CD4-positive, alpha-beta T cell treated with Interferon alpha-2 for 1 hour (primary cell): ENCODE results near the gene PAPOLB.

Experiments used
- DNase-seq, 2 donors: peaks; one replicate each; pipeline ENCODE4 v3.0.0-alpha.2; 2020 to 2022

The PAPOLB gene

DNA sequence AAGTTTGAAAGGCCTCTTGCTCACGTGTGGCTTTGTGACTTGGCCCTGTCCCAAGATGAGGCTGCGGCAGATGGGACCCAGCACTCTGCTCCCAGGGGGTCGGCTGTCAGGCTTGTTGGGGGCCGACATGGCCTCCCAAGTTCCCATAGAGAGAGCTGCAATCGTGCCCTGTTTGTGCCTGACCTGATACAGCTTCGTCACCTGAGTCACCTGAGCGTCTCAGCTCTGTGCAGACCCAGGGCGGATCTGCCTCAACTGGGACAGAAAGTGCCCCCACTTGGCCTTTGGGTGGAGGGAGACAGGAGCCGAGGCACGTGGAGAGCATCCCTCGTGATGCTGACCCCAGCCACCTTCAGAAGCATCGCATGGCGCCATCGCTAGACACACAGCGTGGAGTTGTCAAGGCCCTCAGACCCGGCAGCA is 21.7 kb downstream of the PAPOLB start:
- no peak for DNase-seq

- DNase-seq, result no peak
Observed at GRCh38 chr7:4838626-4839334, 23.1 kb downstream of the PAPOLB start.

DNA sequence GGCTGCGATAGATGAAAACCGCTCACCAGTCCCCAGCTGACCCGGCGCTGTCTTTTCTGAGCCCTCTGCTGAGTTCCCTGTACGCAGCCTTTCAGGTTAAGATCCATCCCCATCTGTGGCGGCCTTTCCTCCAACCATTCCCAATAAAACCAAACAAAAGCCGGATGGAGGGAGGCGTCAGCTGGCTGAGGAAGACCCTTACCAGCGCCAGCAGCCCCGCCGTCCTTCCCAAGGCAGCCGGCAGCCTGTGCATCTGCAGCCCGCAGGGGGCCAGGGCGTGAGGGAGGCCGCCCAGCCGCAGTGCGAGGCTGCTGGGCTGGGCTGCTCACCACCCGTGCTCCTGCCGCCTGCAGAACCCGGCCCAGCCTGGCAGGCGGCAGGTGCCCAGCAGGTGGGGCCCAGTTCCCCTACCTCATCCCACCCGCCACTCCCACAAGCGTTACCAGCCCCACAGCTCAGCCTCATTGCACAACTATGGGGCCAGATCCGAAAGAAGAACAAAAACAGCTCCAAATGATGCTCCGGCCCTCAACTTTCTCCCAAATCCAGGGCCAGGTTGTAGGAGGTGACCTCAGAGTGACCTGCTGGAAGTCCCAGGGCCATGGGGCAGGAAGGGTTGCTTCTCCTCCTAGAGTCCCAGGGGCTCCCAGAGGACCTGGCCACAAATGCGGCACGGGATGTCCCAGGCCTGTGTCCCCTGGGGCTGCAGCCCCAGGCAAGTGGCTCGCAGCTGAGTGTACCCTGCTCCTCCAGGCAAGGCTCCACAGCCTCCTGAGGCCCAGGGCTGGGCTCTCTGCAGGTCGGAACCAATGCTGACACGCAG is 23.8 kb downstream of the PAPOLB start:
- no peak for DNase-seq

DNA sequence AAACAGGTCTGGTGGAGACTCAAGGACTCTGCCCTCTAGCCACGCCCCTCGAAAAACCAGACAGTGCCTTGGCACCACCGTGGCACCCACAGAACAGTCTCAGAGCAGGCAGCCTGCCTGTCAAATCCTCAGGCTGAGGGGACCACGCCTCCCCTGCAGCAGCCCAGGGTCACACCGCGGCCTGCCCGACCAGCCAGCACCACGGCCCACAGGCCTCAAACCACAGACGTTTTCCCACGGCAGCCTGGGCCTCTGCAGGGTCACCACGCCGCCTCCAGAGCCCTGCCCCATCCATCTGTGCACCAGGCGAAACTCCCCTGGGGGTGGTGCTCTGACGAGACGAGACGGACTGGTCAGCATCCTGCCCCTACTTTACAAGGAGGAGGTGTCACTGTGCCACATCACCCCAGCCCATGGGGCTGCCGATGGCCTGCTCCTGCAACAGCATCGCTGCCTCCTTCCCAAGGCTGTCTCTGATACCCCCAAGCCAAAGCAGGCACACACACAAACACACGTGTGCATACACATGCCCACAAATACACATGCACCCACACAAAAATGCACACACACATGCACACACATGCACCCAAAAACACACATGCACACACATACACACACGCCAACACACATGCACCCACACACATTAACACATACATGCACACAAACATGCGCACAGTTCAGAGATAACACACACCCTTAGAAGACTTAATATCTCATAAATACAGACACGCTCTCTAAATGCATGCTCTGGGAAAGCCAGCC is 24.6 kb downstream of the PAPOLB start:
- no peak for DNase-seq

DNA sequence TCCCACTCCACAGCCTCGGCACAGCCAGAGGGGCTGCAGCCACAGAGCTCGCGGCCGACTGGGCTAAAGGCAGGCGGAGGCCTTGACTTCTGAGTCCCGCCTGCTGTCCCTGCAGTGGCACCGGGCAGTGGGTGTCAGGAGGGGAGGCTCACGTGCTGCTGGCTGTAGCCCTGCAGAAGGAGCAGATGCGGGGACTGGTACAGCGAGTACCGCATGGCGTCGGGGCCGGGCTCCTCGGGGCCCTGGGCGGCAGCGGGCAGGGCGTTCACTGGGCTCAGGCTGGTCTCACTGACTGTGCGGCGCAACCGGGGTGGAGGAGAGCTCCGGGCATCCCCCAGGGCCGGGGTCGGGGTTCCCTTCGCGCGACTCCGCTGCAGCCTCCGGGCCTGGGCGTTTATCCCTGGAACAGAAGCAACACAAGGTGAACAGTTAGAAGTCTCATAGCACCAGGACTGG is 25.6 kb downstream of the PAPOLB start:
- no peak for DNase-seq

DNA sequence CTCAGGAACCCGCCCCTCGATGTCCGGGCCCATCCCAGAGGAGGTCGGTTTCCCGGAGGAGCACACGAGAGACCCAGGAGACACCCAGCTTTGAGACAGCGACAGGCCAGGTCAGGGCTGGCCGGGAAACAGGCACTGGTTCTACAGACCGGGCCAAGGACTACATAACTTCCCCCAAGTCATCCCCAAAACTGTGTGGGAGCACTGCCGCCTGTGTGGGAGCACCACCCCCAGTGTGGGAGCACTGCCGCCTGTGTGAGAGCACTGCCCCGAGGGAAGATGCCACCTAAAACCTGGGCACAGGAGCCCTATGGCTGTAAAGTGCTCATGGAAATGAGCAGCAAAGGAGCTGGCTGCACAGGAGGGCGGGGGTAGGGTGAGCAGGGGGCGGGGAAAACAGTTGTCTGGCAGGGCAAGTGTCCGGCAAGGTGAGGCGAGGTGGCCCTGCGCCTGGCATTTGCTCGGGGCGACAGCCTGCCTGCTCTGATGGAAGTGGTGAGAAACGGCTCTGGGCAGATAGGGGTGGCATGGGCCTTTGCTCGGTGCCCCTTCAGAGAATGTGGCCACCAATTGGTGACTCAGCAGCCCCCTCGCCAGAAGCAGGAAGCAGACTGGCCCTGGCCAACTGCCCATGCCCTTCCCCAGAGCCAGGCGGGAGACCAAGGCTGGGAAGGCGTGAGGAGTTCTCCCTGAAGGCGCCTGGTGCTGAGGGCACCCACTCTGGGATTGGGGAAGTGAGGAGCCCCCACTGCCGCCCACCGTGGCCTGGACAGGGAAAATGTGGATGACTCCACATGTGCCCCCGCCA is 26.2 kb downstream of the PAPOLB start:
- DNase-seq, result no peak

DNA sequence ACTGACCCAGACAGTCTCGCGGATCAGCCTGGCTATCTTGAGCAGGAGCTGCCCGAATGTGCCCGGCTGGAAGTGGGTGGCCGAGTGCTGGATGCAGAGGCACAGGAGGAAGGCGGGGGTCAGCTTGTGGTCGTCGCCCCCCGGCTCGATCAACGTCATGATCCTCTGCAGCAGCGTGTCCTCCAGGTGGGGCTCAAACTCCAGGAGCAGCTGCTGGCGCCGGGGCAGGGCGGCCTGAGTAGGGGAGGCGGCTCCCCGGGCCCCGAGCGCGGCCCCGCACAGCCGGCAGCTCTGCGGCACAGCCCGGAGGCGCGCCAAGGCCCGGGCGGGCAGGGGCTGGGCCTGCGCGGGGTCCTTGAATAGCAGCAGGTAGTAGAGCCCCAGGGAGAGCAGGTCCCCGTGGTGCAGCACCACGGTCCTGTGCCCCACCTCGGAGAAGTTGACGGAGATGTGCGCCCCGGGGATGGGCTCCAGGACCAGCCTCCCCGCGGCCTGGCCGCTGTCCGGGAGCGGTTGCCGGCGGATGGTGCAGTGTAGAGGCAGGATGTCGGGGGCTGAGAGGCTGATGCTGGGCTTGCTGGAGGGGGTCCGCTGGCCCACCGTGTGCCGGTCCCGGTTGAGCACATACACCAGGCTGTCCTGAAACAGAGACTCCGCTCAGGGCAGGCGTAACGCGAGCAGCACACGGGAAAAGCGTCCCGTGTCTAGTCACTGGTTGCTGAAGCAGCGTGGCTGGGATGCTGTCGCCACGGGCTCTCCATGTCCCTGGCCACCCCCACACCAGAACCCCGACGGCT is 27.0 kb downstream of the PAPOLB start:
- no peak for DNase-seq

DNA sequence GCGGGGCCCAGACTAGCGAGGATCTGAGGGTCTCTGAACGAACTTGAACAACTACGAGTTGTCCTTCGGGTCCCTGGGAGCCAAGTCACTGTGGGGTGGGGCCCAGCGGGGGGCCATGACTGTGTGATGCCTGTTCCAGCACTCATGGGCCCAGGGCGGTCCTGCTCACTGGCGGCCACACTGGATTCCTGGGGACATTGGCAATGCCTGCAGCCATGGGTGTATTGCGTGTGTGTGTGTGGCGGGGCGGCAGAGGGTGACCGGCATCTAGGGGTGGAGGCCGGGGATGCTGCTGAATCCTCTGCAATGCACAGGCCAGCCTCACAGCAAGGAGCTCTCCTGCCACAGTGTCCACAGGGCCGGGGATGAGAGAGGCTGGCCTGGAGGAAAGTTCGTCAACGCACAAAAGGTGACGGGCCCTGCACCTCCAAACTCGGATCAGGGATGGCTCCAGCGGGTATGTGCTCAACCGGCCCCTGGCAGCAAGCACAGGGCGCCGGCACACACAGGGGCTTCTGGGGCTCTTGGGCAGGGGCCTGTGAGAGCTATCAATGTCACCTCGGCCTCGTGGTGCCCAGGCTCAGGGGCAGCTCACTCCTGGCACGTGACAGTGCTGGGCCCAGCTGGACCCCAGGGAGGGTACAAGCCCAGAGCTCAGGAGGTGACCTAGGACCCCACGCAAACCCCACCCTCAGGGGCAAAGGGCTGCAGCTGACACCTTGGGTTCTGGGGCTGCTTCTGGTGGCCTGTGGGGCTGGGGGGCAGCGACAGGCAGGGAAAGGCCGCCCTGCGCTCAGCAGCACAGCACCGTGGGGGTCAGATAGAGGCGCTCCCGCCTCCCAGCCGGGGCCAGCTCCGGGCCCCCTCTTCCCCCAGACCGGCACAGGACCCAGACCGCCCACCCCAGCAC is 27.9 kb downstream of the PAPOLB start:
- no peak for DNase-seq

DNA sequence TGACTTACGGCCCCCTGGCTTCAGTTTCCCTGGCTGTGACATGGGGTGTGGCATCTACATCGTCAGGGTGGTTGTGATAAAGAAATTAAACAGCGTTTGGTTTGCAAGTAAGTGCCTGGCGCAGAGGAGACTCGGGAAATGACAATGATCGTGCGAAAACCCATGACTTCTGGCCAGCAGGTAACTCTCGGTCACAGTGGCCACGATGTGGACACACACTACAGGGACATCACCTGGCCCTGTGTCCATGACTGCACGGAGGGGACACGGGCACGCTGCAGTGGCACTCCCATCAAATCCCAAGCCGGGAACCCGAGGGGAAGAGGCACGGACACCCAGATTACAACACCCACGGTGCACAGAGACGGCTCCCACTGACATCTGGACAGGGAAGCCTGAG is 28.7 kb downstream of the PAPOLB start:
- DNase-seq, result no peak

DNA sequence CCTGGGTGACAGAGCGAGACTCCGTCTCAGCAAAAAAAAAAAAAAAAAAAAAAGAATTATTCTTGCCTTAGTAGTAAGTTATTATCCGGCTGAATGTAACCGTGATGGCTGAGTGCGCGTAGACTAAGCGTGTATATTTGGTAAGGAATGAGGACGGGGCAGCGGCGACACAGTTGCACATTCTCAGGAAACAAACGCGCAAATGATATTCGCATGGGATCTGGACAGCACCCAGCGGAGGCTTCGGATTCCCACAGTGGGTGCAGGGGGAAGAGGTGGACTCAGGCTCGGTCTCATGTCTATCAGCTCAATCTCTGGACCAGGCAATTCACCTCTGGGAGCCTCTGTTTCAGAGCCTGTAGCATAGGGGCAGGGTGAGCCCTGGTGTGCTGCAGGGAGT is 29.1 kb downstream of the PAPOLB start:
- DNase-seq, result no peak

DNA sequence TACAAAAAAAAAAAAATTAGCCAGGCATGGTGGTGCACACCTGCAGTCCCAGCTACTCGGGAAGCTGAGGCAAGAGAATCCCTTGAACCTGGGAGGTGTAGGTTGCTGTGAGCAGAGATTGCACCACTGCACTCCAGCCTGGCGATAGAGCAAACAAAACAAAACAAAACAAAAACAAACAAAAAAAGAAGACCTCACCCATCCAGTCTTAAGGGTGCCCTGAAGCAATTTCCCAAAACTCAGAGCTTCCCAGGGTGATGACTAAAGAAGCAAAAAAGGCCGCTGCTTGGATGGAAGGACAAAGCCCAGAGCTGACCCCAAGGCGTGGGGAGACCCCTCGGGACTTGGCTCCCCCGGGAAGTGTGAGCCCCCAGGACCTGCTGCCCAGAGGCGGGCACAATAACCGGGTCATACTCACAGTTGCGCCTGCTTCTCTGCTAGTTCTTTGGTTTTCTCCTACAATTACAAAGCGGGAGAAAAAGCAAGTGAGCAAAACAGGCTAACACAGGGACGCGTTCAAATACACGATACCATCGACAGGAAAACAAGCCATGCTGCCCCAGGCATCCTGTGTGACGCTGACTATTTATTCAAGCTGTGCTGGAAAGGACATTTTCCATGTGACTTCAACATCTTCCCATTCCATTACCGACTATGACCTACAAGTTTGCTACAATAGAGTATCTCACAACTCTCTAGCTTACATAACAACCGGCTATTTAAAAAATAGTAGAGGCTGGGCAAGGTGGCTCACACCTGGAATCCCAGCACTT is 29.9 kb downstream of the PAPOLB start:
- no peak for DNase-seq

DNA sequence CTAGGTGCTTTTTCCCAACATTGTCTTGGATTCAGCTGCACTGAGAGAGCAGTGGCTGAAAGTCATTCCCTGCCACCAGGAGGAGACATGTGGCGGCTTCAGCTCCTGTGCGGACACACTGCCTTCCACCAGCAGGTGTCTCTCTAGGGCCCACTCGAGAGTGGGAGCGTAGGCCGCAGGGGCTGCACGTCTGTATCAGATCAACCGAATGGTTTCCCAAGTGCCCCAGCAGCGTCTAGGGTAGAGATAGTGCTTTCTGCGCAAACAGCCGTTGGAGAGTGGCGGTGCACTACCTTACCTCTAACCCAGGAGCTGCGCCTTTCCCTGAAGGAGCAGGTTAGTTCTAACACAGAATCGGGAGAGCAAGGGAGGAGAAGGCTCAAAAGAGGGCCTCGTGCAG is 31.7 kb downstream of the PAPOLB start:
- peak; percentile 55 to 58 for DNase-seq

GRCh38 chr7:4828720-4829383 is 33.0 kb downstream of the PAPOLB start:
- no peak for DNase-seq

DNA sequence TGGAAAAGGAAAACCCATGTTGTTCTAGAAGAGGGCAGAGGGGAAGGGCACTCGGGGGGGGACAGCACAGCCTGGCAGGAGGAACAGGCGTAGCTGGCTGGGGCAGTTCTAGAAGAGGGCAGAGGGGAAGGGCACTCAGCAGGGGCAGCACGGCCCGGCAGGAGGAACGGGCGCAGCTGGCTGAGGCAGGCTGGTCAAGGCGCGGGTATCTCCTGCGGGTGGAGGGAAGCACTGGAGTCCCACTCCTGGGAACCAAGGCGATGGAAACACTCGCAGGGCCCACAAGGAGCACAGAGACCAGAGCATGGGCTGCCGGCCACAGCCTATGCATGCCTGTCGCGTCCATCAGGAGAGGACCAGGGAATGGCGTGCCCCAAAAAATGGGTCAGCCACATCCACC is 36.7 kb downstream of the PAPOLB start:
- DNase-seq, result no peak

DNA sequence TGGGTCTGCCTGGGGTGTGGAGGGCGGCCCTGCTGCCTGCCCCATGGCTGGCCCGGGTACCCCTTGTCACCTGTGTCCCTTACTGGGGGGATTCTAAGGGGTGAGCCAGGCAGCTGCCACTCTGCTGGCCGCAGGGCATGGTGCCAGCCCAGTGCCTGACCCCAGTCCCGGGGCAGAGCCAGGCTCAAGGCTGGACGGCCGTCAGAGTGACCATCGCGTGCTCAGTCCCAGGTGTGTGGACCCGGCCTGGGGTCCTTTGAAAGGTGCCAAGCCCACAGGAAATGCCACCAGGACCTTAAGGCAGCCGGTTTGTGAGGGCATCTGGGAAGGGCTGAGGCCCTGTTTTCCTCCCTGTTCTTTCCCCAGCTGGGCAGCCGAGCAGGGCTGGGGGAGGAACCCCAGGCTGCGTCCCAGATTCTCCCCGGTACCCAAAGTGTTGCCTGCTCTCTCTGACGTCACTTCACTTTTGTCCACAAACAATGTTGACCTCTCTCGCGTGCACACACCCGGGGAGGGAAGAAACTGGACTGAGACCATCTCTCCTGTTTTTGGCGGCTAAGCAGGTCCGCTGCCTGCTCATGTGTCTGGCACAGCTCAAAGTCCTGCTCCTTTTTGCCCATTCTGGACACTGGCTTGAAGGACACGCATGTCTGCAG is 37.6 kb downstream of the PAPOLB start:
- no peak for DNase-seq

DNA sequence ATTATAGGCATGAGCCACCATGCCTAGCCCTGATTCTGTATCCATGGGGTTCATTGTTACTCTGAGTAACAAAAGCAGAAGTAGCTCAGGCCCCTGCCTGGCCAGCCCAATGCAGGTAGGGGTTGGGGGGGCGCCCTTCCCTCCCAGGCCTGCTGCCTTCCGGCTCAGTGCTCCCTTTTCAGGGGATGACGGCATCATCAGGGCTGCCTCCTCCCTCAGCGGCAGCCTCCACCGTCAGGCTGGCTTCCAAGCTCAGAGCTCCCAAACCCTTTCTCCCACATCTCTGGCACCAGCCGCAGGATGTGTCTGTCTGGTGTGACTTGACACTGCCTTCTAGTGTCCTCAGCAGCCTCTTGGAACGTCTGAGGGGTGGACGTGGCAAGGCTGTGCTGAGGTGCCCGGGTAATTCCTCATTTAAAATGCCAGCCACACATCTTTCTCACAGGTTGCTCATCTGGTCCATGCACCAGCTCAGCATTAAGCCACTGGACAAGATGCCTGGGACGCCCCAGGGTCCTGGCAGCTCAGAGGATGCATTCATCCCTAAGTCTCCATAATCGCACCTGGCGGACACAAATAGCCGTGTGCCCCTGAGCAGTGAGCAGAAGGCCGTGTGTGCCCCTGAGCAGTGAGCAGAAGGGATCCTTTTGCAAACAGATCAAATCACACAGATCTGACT is 38.2 kb downstream of the PAPOLB start:
- no peak for DNase-seq

DNA sequence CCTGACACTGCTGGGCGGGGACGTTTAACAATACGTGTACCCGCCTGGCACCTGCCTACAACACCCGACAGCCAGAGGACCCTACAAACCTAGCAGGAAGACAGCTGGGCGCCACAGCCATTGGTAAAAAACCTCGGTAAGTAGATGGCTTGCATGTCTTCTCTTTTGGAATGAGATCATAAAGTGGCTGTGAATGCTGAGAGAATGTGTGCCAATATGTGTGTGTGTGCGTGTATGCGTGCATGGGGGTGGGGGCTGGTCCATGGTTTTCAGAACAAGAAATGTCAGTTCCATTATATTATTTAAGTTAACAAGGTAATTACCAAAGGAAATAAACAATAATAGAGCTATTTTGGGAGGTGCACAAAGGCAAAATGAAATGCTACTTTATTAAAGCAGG is 39.2 kb downstream of the PAPOLB start:
- DNase-seq, result no peak

- no peak for DNase-seq
Observed at GRCh38 chr7:4820967-4821471, 40.8 kb downstream of the PAPOLB start.
